ENCODE results near the gene JUP. TPM values are rescaled to one million over a fixed set of nuclear protein-coding genes. Genes with fewer than 3 reads are reported as not detected.

Gene JUP
- total and polyA plus RNA-seq, 10 of the 15 experiments (the other 5 are each of a cell fraction or from before 2014, with no cell fraction given), result 1.5 to 36.3 (median 11.6) TPM

GRCh38 chr17:41779954-41780353, 6.6 kb downstream of the JUP start:
- BruUV-seq (replicated peaks), result no TSS peak
- Histone ChIP-seq H3K9me3 (replicated peaks; ENCODE audit: control insufficient read depth, insufficient read depth, low read length) (no peaks in the 10 kb centered on the region), H2AFZ (ENCODE audit: control insufficient read depth, low read depth, low read length) (no peak overlapping the region), H3K9ac (ENCODE audit: control insufficient read depth, insufficient read depth, low read length) (no peak overlapping the region), H3K79me2 (ENCODE audit: control insufficient read depth, insufficient read depth, low read length) (no peaks in the 10 kb centered on the region), H3K27me3 (replicated peaks in 1 of 2; ENCODE audit: control insufficient read depth in 2 of 2, insufficient read depth in 2 of 2, low read length in 1 of 2) (no peaks in the 10 kb centered on the region; a peak in 1 of 4 replicates), H3K4me1 (ENCODE audit: control insufficient read depth, insufficient read depth, low read length) (peaks cover 3% of the 10 kb centered on the region), H3K27ac (ENCODE audit: control insufficient read depth, insufficient read depth) (no peak overlapping the region), H3K4me3 (no peak overlapping the region), H3K4me2 (ENCODE audit: control insufficient read depth, insufficient read depth) (no peak overlapping the region), H3K36me3 (ENCODE audit: control insufficient read depth in 2 of 2, insufficient read depth in 2 of 2, low read length in 1 of 2) (no peaks in the 10 kb centered on the region), H4K20me1 (ENCODE audit: control insufficient read depth, insufficient read depth) (no peaks in the 10 kb centered on the region)
- POLR2A ChIA-PET, result no interaction called here
- 0% methylated on average over 1 of the region's 1 CpG for whole genome bisulfite sequencing (ENCODE audit: insufficient coverage, insufficient replicate concordance, low lambda C conversion rate, missing lambda C conversion rate)
- TF ChIP-seq ZNF274 (IDR thresholded peaks at IDR 0.05; ENCODE audit: insufficient read depth, insufficient read length) (no peak), NKRF (conservative IDR thresholded peaks at IDR 0.05) (no peak), PAX5 (IDR thresholded peaks at IDR 0.05; ENCODE audit: borderline replicate concordance, low read depth, low read length) (no peak), MTA2 (IDR thresholded peaks at IDR 0.05; ENCODE audit: low read depth) (no peak), CBX5 (IDR thresholded peaks at IDR 0.05; ENCODE audit: low read depth) (no peak), NFYA (IDR thresholded peaks at IDR 0.05; ENCODE audit: borderline replicate concordance, low read depth, low read length) (no peak), MXI1 (IDR thresholded peaks at IDR 0.05; ENCODE audit: low read depth, low read length) (no peak), ETV6 (conservative IDR thresholded peaks at IDR 0.05 in 1 of 2, IDR thresholded peaks at IDR 0.05 in 1 of 2; ENCODE audit: borderline replicate concordance in 1 of 2, low read depth in 1 of 2) (no peak), NR2C1 (IDR thresholded peaks at IDR 0.05) (no peak), SP1 (IDR thresholded peaks at IDR 0.05; ENCODE audit: low read depth, low read length) (no peak)
- RAD21 ChIA-PET (ENCODE audit: unreplicated experiment), result no interaction called here
- CTCF ChIA-PET, result interaction anchor here (1.3 kb wide), 1 partner anchor 84 kb away, joined by 4 read pairs; no protein-coding TSS in a partner anchor
- SMC1A ChIA-PET (ENCODE audit: uncharacterized antibody, unreplicated experiment), result interaction anchor here (1.3 kb wide), 1 partner anchor 21 kb away, joined by 3 read pairs; no protein-coding TSS in a partner anchor
- ATAC-seq (no peak), DNase-seq (ENCODE audit: low read depth, low spot score) (no peak), FAIRE-seq (no peak)
- in situ Hi-C loops (cut with MboI), result no loop called here
- intact Hi-C loops (cut with micrococcal nuclease; ENCODE audit: unreplicated experiment), result no loop called here

Data from GM12878 (cell line).